Forelimb muscle (tissue), 1 donor: ENCODE measurements around the gene HDAC8. TPM values are rescaled to one million over a fixed set of nuclear protein-coding genes. Genes with fewer than 3 reads are reported as not detected.
"Not testable (repeated sequence)": the region's sequence is repeated elsewhere in the genome, so short reads cannot be mapped to it uniquely, and the experiment has no call there.

Source experiments
- DNase-seq: peaks from one replicate; pipeline ENCODE4 v3.0.0-alpha.2; 2013; ENCODE audit warnings: low read depth
- polyA plus RNA-seq: library from polyadenylated mRNA; unstranded; fragments of 120-200 nt; gene quantifications from one replicate; pipeline ENCODE4 v1.2.1, GENCODE V29; 2013; ENCODE audit not compliant: insufficient read length

The HDAC8 gene
- polyA plus RNA-seq, 1 donor: 19.2 TPM

GRCh38 chrX:72326605-72327300 is 245.9 kb downstream of the HDAC8 start:
- DNase-seq: no peak

- not testable (repeated sequence) for DNase-seq
Observed at GRCh38 chrX:72319651-72320050, 253.0 kb downstream of the HDAC8 start.

GRCh38 chrX:72317139-72317538 is 255.5 kb downstream of the HDAC8 start:
- peak; percentile 34 for DNase-seq

- DNase-seq: no peak
Observed at GRCh38 chrX:72316408-72317110, 256.1 kb downstream of the HDAC8 start.

- no peak for DNase-seq
Observed at GRCh38 chrX:72314881-72315280, 257.8 kb downstream of the HDAC8 start.

- peak; percentile 52 for DNase-seq
Observed at GRCh38 chrX:72313707-72314641, 258.7 kb downstream of the HDAC8 start.

GRCh38 chrX:72312311-72312940 is 260.2 kb downstream of the HDAC8 start:
- no peak for DNase-seq

- DNase-seq: no peak
Observed at GRCh38 chrX:72309297-72310071, 263.2 kb downstream of the HDAC8 start.

GRCh38 chrX:72308566-72309296 is 263.9 kb downstream of the HDAC8 start:
- peak; percentile 44 for DNase-seq

GRCh38 chrX:72308209-72308565 is 264.5 kb downstream of the HDAC8 start:
- no peak for DNase-seq

GRCh38 chrX:72307646-72308051 is 265.0 kb downstream of the HDAC8 start:
- DNase-seq: no peak

GRCh38 chrX:72306851-72307645 is 265.6 kb downstream of the HDAC8 start:
- DNase-seq: peak; percentile 36

- DNase-seq: no peak
Observed at GRCh38 chrX:72306085-72306801, 266.4 kb downstream of the HDAC8 start.

GRCh38 chrX:72305286-72306084 is 267.2 kb downstream of the HDAC8 start, which contains the start of gene CITED1:
Gene CITED1, minus strand, starts transcription at chrX:72305914. Its CDS starts 3,045 bp downstream, at chrX:72302869.
- no peak for DNase-seq

GRCh38 chrX:72304877-72305276 is 267.8 kb downstream of the HDAC8 start:
- no peak for DNase-seq

GRCh38 chrX:72301781-72302180 is 270.9 kb downstream of the HDAC8 start:
- no peak for DNase-seq

- no peak for DNase-seq
Observed at GRCh38 chrX:72299891-72300630, 272.6 kb downstream of the HDAC8 start.
